Measurements from ENCODE around the gene RGS3.

DNA sequence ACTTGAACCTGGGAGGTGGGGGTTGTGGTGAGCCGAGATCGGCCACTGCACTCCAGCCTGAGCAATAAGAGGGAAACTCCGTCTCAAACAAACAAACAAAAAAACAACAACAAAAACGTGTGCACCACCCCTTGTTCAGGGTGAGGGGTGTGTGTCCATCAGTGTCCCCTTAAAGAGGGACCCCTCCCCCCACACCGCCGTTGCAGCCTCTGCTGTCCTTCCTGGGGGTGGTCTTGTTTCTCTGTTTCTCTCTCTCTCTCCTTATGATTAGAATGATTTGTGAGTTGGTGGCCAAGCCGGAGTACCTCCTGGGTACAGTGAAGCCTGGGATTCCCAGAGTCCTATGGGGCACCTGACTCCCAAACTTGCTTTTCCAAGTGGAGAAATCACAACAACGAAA lies 49.6 kb downstream of the RGS3 start:
- no peak for TF ChIP-seq POLR2AphosphoS5 (IDR thresholded peaks at IDR 0.05; ENCODE audit: low read depth, low read length)
- no peak for TF ChIP-seq POLR2A (IDR thresholded peaks at IDR 0.05; ENCODE audit: low read depth, low read length)
